ENCODE data around the gene TBKBP1.

DNA sequence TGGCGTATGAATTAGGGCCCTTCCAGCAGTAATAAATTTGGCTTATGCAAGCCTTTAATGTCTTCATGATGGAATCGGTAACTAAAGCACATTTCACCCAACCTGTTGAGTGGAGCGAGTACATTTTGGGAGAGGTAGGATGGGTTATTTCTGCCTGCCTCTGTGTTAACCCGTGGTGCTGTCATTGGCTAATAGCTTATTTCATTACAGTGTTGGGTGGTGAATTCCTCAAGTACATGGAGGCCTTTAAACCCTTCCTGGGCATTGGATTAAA lies 17.8 kb upstream of the TBKBP1 start:
- TF ChIP-seq CTCF (IDR thresholded peaks at IDR 0.05) (no peak), POLR2A (IDR thresholded peaks at IDR 0.05) (no peak), POLR2AphosphoS5 (IDR thresholded peaks at IDR 0.05; ENCODE audit: insufficient read depth in 1 of 2, low read depth in 1 of 2) (no peak)

All from vagina (tissue), 2 donors.